Dedifferentiated amniotic fluid mesenchymal stem cell (primary cell): Measurements from ENCODE around the gene VWA1.
"Not testable (repeated sequence)": the region's sequence is repeated elsewhere in the genome, so short reads cannot be mapped to it uniquely, and the experiment has no call there.

Experiments
- DNase-seq: peaks from one replicate; pipeline ENCODE4 v3.0.0-alpha.2; 2016; ENCODE audit errors: extremely low spot score

The VWA1 gene

DNA sequence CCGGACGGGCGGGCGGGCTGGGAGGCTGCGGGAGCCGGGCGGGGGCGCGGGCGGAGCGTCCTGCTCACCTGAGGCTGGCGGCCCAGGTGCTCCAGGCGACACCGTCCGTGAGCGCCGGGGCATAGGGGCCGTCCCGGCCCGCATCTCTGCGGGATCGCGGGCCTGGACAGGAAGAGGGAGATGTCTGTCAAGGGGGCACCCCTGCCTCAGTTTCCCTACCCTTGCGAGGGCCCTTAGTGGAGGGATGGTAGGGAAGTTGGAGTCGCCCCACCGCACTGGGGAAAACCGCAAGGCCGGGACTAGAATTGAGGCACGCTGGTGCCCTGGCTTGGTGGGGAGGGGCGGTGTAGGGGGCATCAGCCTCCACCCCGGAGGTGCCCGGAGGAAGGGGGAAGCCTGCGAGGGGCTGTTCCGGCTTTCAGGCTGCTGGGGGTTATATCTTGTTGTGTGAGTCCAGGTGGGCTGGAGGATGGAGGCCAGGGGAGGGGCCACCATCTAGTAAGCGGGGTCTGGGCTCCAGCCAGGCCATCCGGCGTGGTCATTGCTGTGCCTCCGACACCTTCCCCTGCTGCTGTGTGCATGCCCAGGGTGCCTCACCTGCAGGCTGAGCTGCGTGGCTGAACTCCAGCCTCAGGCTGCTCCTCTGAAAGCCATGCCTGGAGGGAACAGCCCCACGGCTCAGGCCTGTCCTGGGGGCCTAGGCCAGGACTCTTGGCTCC is 580 bp downstream of the VWA1 start:
- no peak for DNase-seq

DNA sequence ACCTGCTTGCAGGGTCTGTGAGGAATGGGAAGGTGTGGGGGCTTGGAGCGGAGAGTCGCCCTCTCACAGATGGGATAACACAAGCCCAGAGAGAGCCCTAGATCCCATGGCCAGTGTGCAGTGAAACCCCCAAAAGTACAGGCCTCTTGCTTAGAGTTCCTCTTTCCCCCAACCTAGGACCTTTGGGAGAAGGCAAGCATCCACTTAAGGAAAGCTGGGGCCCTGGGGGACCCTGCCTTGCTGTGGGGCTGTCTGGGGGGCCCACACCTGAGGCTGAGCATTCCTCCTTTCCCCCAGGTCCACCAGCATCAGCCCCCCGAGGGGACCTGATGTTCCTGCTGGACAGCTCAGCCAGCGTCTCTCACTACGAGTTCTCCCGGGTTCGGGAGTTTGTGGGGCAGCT is 1.1 kb downstream of the VWA1 start:
- no peak for DNase-seq

DNA sequence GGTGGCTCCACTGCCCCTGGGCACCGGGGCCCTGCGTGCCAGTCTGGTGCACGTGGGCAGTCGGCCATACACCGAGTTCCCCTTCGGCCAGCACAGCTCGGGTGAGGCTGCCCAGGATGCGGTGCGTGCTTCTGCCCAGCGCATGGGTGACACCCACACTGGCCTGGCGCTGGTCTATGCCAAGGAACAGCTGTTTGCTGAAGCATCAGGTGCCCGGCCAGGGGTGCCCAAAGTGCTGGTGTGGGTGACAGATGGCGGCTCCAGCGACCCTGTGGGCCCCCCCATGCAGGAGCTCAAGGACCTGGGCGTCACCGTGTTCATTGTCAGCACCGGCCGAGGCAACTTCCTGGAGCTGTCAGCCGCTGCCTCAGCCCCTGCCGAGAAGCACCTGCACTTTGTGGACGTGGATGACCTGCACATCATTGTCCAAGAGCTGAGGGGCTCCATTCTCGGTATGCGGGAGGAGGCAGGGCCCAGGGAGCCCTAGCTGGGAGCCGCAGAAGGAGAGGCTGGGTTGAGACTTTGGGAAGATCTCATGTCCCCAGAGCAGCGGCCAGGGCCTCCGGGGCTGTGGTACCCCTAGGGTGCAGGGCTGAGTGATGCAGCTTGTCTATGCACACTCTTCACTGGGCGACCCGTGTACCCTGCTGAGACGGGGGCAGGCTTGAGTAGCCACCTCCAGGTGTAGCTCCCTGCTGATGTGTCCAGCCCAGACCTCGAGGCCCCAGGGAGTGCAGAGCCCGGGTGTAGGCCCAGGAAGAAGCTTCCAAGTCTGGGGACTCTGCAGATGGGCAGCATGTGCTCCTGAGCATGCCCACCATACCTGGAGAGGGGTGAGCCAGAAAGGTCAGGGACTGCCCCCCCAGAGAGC is 1.8 kb downstream of the VWA1 start:
- DNase-seq = no peak

DNA sequence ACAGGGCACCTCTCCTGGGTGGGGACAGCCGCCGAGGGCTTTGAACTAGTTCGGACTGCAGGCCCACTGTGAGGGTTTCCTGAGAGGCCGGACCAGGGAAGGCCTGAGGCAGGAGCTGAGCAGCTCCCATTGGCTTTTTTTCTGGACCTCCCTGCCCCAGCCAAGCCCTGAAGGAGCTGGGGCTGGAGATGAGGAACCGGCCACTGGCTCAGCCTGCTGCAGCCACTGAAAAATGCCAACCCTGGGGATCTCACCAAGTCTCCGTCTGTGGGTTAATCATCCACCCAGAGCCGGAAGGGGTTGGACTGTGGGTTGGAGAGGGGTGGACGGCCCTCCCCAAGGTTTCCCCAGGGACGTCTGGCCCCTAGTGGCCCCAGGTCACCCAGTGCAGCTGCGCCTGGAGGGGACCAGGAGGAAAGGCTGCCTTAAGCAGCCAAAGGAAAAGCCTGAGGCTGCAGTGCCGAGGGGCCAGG is 2.5 kb downstream of the VWA1 start:
- DNase-seq = no peak

DNA sequence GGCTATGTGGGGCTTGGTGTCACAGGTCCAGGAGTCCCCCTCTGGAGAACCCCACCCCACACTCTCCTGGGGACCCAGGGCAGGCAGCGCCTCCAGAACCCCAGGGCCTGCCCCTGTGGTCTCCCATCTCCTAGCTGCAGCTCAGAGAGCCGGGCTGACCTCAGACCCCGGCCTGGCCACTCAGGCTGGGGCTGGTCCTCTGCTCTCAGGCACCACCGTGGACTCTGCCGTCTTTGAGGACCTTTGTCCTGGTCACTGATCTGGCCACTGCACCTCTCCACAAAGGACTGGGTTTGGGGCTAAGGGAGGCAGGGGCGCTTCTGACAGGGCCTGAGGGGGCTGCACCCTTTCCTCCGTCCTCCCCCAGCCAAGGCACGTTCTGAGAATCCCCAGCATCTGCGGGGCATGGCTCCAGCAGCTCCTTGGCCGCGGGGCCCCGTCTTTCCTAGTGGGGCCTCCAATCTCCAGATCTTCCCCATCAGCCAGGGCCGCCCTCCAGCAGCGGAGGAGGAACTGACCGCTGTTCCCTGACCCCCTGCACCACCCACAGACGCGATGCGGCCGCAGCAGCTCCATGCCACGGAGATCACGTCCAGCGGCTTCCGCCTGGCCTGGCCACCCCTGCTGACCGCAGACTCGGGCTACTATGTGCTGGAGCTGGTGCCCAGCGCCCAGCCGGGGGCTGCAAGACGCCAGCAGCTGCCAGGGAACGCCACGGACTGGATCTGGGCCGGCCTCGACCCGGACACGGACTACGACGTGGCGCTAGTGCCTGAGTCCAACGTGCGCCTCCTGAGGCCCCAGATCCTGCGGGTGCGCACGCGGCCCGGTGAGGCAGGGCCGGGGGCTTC is 3.3 kb downstream of the VWA1 start:
- no peak for DNase-seq

DNA sequence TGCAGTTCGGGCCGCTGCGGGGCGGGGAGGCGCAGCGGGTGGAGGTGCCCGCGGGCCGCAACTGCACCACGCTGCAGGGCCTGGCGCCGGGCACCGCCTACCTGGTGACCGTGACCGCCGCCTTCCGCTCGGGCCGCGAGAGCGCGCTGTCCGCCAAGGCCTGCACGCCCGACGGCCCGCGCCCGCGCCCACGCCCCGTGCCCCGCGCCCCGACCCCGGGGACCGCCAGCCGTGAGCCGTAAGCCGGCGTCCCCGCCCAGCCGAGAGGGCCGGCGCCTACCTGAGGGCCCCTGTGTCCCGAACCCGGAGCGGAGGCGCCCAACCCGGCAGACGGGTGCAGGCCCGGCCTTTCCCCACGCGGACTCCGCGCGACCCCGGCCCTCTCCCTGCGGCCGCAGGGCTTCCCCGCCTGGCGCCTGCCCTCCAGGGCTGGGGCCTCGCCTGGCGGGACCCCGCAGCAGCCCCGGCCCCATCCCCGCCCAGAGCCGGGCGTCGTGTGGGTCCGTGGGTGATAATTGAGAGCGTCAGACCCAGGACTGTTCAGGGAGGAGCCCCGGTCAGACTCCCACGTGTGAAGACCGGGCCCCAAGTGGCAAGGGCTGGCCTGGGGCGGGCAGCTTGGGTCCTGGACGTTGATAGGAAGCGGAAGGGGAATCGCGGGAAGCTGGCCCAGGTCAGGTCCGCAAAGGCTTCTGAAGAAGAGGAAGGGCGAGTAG is 4.2 kb downstream of the VWA1 start:
- DNase-seq = no peak

DNA sequence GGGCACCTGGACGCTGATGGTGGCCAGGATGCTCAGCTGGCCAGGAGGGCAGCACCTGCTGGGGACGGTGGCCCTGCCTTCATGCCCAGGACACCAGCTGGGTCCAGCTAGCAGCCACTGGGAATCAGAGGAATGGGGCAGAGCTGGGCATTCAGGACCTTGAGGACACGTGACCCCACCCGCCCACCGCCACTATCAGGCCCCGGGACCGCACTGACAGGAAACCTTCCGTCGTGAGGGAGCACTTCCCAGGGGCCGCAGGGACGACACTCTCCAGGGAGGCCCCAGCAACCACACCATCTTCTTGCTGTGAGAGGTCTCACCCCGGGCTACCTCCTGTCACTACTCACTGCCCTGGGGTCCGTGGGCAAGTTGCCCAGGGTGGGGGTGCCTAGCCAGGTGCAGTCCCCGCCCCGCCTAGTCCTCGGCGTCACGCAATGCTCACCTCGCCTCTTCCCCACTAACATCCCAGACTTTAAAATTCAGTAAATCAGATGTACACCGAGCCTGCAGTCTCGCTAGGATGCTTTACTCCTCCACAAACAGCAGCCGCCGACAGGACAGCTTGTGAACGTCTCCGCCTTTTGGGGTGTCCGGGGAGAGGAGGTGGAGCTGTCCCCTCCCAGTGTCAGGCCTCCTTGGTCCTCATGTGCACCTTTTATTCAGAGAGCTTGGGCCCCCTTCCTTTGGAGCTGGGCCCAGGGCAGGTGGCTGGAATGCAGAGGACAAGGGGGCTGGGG is 4.9 kb downstream of the VWA1 start:
- DNase-seq = no peak

DNA sequence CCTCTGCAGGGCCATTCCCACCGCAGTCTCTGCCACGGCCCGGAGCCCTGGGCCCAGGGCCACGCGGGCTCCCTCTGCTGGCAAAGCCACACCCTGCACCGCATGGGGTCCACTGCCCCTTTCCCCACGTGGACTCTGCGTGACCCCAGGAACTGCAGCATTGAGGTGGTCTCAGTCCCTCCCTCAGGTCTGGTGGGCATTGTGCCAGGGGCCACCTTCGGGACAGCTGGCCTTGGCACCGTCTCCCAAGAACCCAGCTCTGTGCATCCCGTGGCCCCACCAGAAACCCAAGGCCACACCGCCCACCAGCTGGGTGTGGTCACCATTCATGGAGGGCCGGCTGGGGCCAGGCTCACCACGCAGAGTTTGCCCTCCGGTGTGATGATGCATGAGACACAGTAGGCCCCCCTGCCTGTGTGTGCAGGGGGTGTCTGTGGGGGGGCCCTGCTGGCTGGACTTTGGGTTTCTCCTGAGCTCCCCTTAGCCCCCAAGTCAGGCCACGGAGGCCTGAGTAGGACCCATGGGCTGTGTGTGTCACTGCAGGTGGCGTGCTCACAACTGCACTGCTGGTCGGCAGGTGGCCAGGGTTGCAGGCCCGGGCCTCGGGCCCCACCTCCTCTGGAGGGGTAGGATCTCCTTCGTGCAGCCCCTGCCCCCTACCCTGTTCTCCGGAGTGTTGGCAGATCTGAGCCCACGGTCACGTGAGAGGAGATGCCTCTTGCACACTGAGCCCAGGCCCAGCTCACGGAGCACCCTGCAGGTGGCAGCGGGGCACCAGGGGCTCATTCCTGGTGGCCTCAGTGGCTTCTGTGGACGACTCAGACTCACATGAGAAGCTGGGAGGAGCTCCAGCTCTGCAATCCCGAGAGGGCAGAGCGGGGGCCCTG is 5.8 kb downstream of the VWA1 start:
- DNase-seq = no peak

DNA sequence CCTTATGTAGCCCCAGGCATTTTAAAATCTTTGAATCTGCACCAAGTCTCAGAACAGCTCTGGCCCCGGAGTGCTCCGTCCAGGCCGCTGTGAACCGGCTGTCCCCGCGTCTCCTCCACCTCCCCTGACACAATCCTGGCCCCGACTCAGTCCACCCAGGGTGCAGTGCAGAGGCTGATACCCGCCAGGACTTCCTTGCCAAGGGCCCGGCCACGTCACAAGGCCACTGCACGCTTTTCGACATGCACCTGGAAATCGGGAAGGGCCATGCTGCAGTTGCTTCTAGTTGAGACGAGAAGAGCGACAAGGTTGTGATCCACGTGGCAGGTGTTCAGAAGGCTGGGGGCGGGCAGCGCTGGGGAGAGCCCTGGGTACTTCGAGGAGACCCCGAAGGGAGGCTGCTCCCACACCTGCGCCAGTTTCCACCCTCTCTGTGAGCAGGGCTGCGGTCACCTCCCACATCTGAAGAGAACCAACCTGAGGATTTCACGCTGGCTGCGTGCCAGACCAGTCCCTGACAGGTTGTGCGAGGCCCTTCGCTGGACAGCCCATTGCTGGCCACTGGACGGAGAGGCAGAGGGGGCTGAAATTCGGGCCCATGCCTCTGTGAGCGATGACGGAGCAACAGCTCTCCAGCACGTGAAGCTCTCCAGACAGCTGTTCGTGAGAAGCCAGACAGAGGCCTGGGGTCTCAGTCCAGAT is 6.7 kb downstream of the VWA1 start:
- DNase-seq = no peak

DNA sequence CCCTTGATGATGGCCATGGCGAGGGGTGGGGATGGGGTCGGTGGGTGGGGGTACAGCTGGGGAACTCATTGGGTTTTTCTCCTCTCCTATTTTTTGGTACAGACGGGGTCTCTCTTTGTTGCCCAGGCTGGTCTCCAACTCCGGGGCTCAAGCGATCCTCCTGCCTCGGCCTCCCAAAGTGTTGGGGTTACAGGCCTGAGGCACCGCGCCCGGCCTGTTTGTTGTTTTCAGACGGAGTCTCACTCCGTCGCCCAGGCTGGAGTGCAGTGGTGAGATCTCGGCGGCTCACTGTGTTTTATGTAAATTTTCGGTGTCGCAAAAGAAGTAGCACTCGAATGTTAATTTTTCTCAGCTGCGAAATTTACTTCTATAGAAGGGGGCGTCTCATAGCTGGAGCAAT is 11.1 kb downstream of the VWA1 start:
- not testable (repeated sequence) for DNase-seq

DNA sequence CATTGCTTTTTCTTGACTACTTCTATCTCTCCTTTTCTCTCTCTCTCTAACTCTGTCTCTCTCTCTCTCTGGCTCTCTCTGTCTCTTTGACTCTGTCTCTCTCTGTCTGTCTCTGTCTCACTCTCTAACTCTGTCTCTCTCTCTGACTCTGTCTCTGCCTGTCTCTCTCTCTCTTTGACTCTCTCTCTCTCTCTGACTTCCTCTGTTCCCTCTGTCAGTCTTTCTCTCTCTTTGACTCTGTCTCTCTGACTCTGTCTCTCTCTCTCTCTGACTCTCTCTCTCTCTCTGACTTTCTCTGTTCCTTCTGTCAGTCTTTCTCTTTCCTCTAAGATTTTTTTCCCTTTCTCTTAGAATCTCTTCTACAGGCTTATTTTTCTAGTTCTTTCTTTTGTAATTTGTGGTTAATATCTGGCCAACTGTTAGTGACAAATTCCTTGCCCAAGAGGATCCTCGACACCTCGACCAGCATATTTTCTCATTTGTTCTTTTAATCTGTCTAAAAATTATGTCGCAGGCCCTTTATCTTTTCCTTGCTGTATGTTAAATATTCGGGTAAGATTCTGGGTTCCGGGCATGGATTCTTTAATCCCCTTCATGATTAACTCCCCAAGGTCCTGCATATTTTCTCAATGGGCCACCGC is 13.7 kb downstream of the VWA1 start, which contains the start of gene ATAD3C:
Gene ATAD3C, plus strand, starts transcription at position 591 of the 641 bp plus-strand sequence. CDS start 995 bp downstream, outside the sequence.
- no peak for DNase-seq

DNA sequence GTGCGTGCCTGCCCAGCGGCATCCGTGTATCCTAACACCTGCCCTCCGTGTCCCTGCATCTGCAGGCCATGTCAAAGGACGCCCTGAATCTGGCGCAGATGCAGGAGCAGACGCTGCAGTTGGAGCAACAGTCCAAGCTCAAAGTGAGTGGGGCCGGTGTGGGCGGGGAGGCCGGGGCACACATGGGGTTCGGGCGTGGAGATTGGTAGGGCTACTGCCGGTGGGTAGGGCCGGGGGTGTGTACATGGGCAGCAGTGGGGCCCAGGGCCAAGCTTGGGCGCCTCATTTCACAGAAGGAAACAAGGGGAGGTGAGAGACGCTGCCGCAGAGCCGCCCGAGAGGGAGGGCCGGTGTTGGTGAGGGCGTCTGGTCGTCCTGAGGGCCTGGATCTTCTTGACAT is 15.1 kb downstream of the VWA1 start:
- not testable (repeated sequence) for DNase-seq

DNA sequence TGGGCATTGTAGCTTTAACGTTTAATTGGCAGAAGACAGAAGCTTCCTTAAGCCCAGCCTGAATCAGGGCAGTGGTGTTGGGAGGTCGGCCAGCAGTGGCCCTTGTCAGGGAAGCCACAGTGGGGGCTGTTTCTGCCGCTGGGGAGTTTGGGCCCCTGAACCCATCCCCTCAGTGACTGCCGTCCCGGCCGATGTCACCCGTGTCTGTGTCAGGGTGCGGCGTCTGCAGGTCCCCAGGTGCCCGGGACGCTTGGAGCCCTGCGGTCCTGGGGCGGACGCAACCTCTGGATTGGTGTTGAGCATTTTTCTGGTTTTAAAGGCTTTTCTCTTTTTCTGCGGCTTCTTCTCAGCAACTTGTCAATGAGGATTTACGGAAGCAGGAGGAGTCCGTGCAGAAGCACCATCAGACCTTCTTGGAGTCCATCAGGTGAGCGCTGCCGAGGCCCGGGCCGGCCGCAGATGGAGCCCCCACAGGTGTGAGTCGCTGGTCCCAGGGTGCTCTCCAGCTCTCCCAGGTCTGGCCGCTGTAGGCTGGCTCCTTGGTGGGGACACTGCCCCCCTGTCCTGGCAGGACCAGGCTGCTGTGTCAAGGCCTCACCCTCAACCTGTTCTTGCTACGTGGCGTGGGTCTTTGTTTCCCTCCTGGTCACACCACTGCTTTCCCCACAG is 16.3 kb downstream of the VWA1 start:
- DNase-seq = no peak

DNA sequence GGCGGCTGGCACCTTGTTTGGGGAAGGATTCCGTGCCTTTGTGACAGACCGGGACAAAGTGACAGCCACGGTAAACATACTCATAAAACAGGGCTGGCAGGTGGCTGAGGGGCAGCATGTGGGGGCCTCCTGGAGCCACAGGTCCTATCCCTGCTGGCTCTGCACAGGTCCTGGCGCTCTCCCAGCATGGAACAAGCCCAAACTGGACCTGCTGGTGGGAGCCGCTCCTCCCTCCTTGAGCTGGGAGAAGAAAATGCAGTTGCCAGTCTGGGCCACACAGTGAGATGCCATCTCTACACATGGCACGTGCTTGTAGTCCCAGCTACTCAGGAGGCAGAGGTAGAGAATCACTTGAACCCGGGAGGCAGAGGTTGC is 16.9 kb downstream of the VWA1 start:
- not testable (repeated sequence) for DNase-seq

DNA sequence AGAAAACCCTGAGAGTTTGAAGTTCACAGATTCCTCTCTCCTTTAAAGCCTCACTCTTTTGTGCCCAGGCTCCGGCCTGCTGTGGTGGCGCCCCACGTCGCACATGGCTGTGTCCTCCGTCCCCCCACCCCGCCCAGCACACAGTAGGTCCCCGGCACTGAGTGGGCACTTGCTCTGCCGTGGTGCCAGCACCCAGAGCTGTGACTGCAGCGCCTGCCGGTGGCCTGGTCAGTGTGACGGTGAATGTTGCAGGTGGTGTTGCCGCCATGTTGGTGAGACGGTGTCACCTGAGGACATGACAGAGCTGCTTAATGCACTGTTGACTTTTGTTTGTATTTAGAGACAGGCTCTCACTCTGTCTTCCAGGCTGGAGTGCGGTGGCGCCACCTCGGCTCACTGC is 17.4 kb downstream of the VWA1 start:
- DNase-seq = no peak

DNA sequence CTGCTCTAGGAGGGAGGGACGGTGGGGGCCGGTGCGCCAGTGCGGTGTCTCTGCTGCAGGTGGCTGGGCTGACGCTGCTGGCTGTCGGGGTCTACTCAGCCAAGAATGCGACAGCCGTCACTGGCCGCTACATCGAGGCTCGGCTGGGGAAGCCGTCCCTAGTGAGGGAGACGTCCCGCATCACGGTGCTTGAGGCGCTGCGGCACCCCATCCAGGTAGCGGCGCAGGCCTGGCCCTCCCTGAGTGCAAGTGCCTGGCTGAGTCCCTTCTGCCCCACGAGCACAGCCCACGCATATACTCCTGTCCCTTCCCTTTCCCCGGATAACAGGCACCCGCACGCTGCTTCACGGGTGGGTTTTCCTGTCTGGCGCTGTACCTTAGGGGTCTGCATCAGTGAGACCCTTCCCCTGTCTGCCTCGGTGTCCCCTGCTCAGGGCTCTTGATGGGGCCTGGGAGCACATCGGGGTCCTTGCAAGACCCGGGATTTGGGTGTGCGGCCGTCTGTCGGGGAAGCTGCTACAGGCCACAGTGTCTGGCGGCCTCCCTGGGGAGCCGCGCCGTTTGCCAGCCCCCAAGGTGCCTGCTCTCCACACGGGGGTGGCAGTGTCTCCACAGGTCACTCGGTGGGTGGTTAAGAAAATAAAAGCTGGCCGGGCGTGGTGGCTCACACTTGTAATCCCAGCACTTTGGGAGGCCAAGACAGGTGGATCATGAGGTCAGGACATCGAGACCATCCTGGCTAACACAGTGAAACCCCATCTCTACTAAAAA is 19.0 kb downstream of the VWA1 start:
- not testable (repeated sequence) for DNase-seq

DNA sequence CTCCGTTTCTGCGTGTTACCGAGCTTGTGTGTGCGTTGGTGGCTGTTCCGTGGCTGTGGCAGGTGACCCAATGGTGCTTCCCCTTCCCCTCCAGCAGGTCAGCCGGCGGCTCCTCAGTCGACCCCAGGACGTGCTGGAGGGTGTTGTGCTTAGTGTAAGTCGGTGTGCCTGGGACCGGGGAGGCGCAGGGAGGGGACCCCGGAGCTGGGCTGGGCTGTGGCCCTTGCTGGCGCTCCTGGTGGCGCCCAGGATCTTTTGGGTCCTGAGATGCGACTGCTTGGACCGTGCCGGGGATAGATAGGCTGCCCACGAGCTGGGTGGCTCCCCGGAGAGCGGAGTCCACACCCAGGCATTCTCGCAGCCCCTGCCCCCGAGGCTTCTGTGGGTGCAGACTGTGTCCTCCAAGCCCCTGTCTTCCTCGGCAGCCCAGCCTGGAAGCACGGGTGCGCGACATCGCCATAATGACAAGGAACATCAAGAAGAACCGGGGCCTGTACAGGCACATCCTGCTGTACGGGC is 19.9 kb downstream of the VWA1 start:
- no peak for DNase-seq
